ENCODE results near the gene CMPK2.

GRCh38 chr2:6841537-6842287, 24.0 kb downstream of the CMPK2 start:
- TF ChIP-seq EP300 (IDR thresholded peaks at IDR 0.05), result no peak
- TF ChIP-seq POLR2A (IDR thresholded peaks at IDR 0.05), result no peak

Measured in sigmoid colon (tissue), 4 donors.